Subcutaneous adipose tissue (tissue), 4 donors: ENCODE results near the gene HRAS. TPM values are rescaled to one million over a fixed set of nuclear protein-coding genes. Genes with fewer than 3 reads are reported as not detected.

Source experiments
- total RNA-seq, 4 donors: library from RNA; depleted of rRNA; stranded (reverse); fragments of >200 nt; gene quantifications; one replicate each; pipeline ENCODE4 v1.1.0, GENCODE V29; 2016
- TF ChIP-seq, protein P1 (sequence below): fragments of 450-650 bp; IDR thresholded peaks from one replicate; pipeline ENCODE4 v1.5.1; 2016; ENCODE audit warnings: low read depth, mild to moderate bottlenecking, control low read depth, antibody characterized with exemption, moderate library complexity

HRAS gene
- total RNA-seq, 4 donors from 2014 or later, result 33.7 to 53.3 (median 39.9) TPM

DNA sequence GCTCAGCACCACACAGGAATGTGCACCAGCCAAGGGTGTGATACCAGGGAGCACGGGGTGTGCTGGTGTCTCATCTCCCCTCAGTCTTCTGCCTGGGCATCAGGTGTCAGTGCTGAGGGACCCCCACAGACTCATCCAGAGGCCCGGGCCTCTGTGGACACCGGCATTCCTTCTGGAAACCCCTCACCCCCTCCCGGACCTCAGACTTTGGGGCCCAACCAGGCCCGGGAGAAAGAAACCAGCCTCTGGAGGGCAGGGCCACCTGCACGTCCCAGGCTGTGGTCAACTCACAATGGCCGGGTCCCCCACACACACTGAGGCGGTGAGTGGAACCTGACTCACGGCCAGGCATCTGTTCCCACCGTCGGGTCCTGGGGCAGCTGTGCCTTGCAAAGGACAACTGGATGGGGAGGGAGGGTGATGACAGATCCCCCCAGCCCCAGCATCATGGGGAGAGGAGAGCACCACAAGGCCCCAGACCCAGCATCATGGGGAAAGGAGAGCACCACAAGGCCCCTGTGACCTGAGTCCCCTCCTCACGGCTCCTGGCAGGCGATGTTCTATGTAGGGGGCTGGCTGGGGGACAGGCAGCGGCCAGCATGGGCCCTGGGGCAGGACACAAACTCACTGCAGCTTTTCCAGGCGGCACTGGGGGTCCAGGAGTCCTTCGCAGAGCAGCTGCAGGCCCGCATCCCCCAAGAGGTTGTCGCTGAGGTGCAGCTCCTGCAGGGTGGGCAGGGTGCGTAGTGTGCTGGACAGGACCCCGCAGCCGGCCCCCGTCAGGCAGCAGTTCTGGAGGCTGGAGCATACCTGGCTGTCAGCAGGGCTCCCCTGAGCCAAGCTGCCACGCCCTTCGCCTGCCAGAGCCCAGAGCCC lies 35.9 kb downstream of the HRAS start:
- TF ChIP-seq, protein P1, sequence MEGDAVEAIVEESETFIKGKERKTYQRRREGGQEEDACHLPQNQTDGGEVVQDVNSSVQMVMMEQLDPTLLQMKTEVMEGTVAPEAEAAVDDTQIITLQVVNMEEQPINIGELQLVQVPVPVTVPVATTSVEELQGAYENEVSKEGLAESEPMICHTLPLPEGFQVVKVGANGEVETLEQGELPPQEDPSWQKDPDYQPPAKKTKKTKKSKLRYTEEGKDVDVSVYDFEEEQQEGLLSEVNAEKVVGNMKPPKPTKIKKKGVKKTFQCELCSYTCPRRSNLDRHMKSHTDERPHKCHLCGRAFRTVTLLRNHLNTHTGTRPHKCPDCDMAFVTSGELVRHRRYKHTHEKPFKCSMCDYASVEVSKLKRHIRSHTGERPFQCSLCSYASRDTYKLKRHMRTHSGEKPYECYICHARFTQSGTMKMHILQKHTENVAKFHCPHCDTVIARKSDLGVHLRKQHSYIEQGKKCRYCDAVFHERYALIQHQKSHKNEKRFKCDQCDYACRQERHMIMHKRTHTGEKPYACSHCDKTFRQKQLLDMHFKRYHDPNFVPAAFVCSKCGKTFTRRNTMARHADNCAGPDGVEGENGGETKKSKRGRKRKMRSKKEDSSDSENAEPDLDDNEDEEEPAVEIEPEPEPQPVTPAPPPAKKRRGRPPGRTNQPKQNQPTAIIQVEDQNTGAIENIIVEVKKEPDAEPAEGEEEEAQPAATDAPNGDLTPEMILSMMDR, result no peak

DNA sequence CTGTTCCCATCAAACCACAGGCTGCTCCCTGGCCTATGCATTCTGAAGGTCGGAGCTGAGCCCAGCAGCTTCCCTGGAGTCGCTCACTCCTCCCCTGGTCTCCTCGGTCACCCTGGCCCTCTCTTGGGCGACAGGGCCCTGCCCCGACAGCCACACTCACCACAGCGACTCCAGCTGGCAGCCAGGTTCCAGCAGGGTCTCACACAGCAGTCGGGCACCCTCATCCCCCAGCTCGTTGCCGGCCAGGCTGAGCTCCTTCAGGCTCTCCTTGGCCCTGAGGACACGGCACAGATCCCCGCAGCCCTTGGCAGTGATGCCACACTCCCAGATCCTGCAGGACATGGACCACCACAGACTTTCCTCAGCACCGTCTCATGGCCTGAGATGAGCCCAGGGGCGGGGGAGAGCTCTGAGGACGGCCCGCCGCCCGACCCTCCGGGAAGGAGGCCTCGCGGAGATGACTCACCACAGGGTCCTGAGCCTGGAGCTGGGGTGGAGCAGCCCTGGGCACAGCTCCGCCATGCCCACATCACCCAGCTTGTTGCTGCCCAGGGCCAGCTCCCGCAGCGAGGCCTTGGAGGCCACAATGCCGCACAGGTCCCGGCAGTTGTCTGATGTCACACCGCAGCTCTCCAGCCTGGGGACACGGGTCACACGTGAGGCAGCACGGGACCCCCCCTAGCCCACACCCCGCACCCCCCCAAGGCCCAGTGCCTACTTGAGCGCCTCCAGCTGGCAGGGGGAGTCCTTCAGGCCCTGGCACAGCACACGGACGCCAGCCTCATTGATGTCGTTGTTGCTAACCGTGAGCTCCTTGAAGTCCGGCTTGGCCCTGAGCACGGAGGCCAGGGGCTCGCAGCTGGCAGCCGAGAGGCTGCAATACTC lies 36.8 kb downstream of the HRAS start:
- TF ChIP-seq, protein P1, result no peak

DNA sequence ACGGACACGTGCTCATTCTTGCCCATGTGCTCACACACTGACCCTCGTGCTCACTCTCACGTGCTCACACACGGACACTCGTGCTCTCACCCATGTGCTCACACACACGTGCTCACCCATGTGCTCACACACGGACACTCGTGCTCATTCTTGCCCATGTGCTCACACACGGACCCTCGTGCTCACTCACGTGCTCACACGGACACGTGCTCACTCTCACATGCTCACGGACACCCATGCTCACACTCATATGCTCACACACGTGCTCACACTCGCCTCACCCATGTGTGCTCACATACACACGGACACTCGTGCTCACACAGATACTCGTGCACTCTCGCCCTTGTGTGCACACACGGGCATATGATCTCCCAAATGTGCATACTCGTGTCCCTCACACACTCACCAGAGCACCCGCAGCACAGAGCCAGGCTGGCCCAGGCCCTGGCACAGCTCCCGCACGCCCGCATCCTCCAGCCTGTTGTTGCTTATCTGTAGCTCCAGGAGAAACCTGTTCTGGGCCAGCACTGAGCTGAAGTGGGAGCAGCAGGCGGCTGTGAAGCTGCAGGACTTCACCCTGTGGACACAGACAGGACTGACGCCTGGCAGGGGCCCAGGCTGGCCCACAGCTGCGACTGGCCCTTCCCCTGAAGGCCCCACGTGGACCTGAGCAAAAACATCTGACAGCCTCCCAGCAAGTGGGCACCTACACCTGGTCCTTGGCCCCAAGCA lies 37.6 kb downstream of the HRAS start:
- TF ChIP-seq, protein P1, result no peak

DNA sequence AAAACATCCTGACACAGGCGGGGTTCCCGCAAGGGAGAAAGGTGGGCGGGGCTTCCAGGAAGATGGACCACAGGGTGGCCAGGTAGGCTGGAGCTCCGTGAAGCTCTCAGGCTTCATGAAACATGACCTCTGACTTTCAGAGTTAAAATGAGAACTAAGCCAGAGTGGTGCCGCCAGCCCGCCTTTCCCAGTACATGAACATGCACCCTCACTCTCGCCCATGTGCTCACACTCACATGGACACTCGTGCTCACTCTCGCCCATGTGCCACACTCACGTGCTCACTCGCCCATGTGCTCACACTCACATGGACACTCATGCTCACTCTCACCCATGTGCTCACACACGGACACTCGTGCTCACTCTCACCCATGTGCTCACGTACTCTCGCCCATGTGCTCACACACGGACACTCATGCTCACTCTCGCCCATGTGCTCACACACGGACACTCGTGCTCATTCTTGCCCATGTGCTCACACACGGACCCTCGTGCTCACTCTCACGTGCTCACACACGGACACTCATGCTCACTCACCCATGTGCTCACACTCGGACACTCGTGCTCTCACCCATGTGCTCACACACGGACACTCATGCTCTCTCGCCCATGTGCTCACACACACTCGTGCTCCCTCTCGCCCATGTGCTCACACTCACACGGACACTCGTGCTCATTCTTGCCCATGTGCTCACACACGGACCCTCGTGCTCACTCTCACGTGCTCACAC lies 38.4 kb downstream of the HRAS start:
- TF ChIP-seq, protein P1, result no peak

DNA sequence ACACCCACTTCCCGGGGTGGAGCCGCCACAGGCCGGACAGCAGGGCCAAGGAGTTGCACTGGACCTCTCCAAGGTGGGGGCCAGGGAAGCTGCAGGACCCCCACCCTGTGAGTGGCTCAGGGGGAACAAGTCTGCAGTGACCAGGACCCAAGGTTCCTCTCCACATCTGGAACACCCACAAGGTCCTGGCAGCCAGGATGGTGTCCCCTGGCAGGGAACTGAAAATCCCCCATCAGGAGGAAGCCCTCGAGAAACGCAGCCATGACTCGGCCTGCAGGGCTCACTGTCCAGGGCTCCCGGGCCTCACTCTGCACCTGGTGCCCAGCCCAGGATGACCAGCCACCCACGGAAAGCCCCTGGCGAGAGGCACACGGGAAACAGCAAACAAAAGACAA lies 39.8 kb downstream of the HRAS start:
- TF ChIP-seq, protein P1, result no peak

DNA sequence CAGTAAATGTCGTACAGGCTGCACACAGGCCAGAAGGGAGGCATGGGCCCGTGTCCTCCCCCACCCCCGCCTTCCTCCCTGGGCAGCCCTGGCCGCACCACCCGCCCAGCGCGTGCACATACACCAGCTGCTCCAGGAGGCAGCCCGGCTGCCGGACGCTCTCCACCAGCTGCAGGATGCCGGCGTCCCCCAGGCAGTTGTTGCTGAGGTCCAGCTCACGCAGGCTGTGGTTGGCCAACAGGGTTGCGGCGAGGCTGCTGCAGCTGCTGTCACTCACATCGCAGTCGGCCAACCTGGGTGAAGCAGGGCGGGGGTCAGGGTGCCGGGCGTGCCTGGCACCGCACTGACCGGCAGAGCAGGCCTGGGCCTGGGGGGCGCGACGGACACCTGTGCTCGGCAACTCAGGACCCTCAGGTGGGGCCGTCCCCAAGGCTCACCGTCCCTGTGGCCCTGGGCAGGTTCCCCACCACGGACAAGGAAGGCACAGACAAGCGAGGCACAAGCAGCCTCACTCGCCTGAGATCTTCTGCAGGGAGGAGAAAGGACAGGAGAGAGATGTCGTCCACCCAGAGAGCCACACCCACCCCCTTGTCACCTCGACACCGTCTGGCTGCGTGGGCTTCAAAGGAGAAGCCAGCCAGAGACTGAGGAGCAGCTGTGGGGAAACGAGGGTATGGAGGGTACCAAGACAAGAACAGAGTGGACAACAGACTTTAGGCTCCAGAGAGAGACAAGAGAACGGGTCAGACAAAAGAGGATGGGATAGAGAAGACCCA lies 40.4 kb downstream of the HRAS start:
- TF ChIP-seq, protein P1, result no peak
